HepG2 (cell line): ENCODE measurements around the gene SLC16A13.

Experiments
- EP300 ChIP-seq, 3 experiments: sonication (generic) in 1 of 3; formaldehyde crosslinking in 1 of 3; IDR thresholded peaks; 2 replicates each; pipeline versions ENCODE4 v1.5.1 to v1.6.1; 2011 to 2020; ENCODE audit warnings: low read depth in 2 of 3, low read length in 2 of 3, borderline replicate concordance in 1 of 3, improper control_type of control experiment in 1 of 3, mild to moderate bottlenecking in 1 of 3, missing genetic modification reagents in 1 of 3, moderate library complexity in 1 of 3
- MAFF ChIP-seq: IDR thresholded peaks from 2 replicates; pipeline ENCODE4 v1.6.1; 2011; ENCODE audit warnings: low read depth, low read length, improper control_type of control experiment
- NFATC3 ChIP-seq: sonication (generic); formaldehyde crosslinking; IDR thresholded peaks from 2 replicates; pipeline ENCODE4 v1.5.1; 2020; ENCODE audit warnings: mild to moderate bottlenecking, missing genetic modification reagents
- TF ChIP-seq, protein P1 (sequence below): sonication (generic); formaldehyde crosslinking; IDR thresholded peaks from 2 replicates; pipeline ENCODE4 v1.4.0; 2020; ENCODE audit warnings: low read depth, missing genetic modification reagents

DNA sequence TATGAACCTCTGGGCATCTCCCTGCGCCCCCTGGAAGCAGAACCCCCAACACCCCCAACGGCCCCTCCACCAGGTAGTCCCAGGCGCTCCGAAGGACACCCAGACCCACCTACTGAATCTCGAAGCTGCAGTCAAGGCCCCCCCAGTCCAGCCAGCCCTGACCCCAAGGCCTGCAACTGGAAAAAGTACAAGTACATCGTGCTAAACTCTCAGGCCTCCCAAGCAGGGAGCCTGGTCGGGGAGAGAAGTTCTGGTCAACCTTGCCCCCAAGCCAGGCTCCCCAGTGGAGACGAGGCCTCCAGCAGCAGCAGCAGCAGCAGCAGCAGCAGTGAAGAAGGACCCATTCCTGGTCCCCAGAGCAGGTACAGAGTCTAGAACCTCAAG, 11.4 kb upstream of the SLC16A13 start:
- TF ChIP-seq MAFF (no peak), EP300 (IDR thresholded peaks at IDR 0.05; ENCODE audit: low read depth in 2 of 2, low read length in 2 of 2) (no peak), EP300 (CRISPR knock-in tag; IDR thresholded peaks at IDR 0.05; ENCODE audit: borderline replicate concordance) (no peak), NFATC3 (CRISPR knock-in tag) (no peak)
- TF ChIP-seq, protein P1, sequence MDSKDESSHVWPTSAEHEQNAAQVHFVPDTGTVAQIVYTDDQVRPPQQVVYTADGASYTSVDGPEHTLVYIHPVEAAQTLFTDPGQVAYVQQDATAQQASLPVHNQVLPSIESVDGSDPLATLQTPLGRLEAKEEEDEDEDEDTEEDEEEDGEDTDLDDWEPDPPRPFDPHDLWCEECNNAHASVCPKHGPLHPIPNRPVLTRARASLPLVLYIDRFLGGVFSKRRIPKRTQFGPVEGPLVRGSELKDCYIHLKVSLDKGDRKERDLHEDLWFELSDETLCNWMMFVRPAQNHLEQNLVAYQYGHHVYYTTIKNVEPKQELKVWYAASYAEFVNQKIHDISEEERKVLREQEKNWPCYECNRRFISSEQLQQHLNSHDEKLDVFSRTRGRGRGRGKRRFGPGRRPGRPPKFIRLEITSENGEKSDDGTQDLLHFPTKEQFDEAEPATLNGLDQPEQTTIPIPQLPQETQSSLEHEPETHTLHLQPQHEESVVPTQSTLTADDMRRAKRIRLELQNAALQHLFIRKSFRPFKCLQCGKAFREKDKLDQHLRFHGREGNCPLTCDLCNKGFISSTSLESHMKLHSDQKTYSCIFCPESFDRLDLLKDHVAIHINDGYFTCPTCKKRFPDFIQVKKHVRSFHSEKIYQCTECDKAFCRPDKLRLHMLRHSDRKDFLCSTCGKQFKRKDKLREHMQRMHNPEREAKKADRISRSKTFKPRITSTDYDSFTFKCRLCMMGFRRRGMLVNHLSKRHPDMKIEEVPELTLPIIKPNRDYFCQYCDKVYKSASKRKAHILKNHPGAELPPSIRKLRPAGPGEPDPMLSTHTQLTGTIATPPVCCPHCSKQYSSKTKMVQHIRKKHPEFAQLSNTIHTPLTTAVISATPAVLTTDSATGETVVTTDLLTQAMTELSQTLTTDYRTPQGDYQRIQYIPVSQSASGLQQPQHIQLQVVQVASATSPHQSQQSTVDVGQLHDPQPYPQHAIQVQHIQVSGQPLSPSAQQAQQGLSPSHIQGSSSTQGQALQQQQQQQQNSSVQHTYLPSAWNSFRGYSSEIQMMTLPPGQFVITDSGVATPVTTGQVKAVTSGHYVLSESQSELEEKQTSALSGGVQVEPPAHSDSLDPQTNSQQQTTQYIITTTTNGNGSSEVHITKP (CRISPR knock-in tag), result no peak
